Measurements from ENCODE around the gene CD226. TPM values are rescaled to one million over a fixed set of nuclear protein-coding genes. Genes with fewer than 3 reads are reported as not detected.
"Not testable (repeated sequence)": the region's sequence is repeated elsewhere in the genome, so short reads cannot be mapped to it uniquely, and the experiment has no call there.

The CD226 gene
- total RNA-seq, 2 donors from 2014 or later: 1.0 to 1.1 TPM

- H3K4me1 ChIP-seq: no peaks in the 10 kb centered on the region
- intact Hi-C loops (cut with DNase I): no loop called here
- H3K36me3 ChIP-seq: no peaks in the 10 kb centered on the region
- no peak overlapping the region for H3K4me3 ChIP-seq
- H3K9ac ChIP-seq (ENCODE audit: low read depth in 2 of 2, low read length in 2 of 2): no peak overlapping the region
- no peak overlapping the region for H3K27ac ChIP-seq
- H3K9me3 ChIP-seq: no peaks in the 10 kb centered on the region
- DNase-seq: no peak
- TF ChIP-seq CTCF (IDR thresholded peaks at IDR 0.05): no peak
- H3K27me3 ChIP-seq: no peaks in the 10 kb centered on the region
These were observed 75.0 kb downstream of the CD226 start for GRCh38 chr18:69872661-69873060.

DNA sequence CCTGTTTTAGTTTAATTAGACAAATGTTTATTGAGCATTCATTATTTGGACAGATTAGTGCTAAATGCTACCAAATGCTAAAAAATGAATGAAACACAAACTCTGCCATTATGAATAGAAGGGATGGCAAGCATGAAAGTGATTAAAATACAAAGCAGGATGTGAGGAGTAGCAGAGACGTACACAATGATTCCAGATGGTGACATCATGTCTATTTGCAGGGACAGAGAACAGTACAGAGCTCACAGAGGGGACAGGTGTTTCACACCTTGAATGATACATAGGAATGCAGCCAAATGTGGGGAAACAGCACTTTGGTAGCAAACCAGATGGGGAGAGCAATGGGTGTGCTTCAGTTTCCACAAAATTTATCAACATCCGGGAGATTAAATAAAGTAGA is 76.3 kb downstream of the CD226 start:
- no peak for DNase-seq
- intact Hi-C loops (cut with DNase I): no loop called here
- Histone ChIP-seq H3K9ac (ENCODE audit: low read depth in 2 of 2, low read length in 2 of 2) (no peak overlapping the region), H3K4me3 (no peak overlapping the region), H3K27me3 (no peaks in the 10 kb centered on the region), H3K36me3 (no peaks in the 10 kb centered on the region), H3K27ac (no peak overlapping the region), H3K9me3 (no peaks in the 10 kb centered on the region), H3K4me1 (no peaks in the 10 kb centered on the region)
- TF ChIP-seq CTCF (IDR thresholded peaks at IDR 0.05): no peak

GRCh38 chr18:69870736-69871135 is 76.9 kb downstream of the CD226 start:
- Histone ChIP-seq H3K27ac (no peak overlapping the region), H3K9me3 (no peaks in the 10 kb centered on the region), H3K27me3 (no peaks in the 10 kb centered on the region), H3K9ac (ENCODE audit: low read depth in 2 of 2, low read length in 2 of 2) (no peak overlapping the region), H3K4me1 (no peaks in the 10 kb centered on the region), H3K36me3 (no peaks in the 10 kb centered on the region), H3K4me3 (no peak overlapping the region)
- intact Hi-C loops (cut with DNase I): no loop called here
- no peak for TF ChIP-seq CTCF (IDR thresholded peaks at IDR 0.05)
- DNase-seq: no peak

- intact Hi-C loops (cut with DNase I): no loop called here
- no peak for DNase-seq
- Histone ChIP-seq H3K27me3 (no peaks in the 10 kb centered on the region), H3K27ac (no peak overlapping the region), H3K36me3 (no peaks in the 10 kb centered on the region), H3K4me1 (no peaks in the 10 kb centered on the region), H3K9me3 (no peaks in the 10 kb centered on the region), H3K4me3 (no peak overlapping the region), H3K9ac (ENCODE audit: low read depth in 2 of 2, low read length in 2 of 2) (no peak overlapping the region)
- TF ChIP-seq CTCF (IDR thresholded peaks at IDR 0.05): no peak
These were observed 81.5 kb downstream of the CD226 start for GRCh38 chr18:69866212-69866611.

- Histone ChIP-seq H3K4me3 (no peak overlapping the region), H3K9me3 (no peaks in the 10 kb centered on the region), H3K36me3 (no peaks in the 10 kb centered on the region), H3K9ac (ENCODE audit: low read depth in 2 of 2, low read length in 2 of 2) (no peak overlapping the region), H3K4me1 (no peaks in the 10 kb centered on the region), H3K27me3 (no peaks in the 10 kb centered on the region), H3K27ac (no peak overlapping the region)
- intact Hi-C loops (cut with DNase I): no loop called here
- DNase-seq: no peak
- TF ChIP-seq CTCF (IDR thresholded peaks at IDR 0.05): no peak
These were observed 81.9 kb downstream of the CD226 start for GRCh38 chr18:69865776-69866175.

- DNase-seq; H3K27ac ChIP-seq; H3K4me1 ChIP-seq; intact Hi-C loops (cut with DNase I); H3K9ac ChIP-seq (ENCODE audit: low read depth in 2 of 2, low read length in 2 of 2); H3K27me3 ChIP-seq; H3K4me3 ChIP-seq; H3K9me3 ChIP-seq; H3K36me3 ChIP-seq: not testable (repeated sequence)
These were observed 82.9 kb downstream of the CD226 start for GRCh38 chr18:69864802-69865201.
